ENCODE data around the gene LAMTOR4. TPM values are rescaled to one million over a fixed set of nuclear protein-coding genes. Genes with fewer than 3 reads are reported as not detected.
"Not testable (repeated sequence)": the region's sequence is repeated elsewhere in the genome, so short reads cannot be mapped to it uniquely, and the experiment has no call there.

Gene LAMTOR4
- total and polyA plus RNA-seq, 12 donors = 33.1 to 266 (median 159) TPM

- TF ChIP-seq, protein P1, sequence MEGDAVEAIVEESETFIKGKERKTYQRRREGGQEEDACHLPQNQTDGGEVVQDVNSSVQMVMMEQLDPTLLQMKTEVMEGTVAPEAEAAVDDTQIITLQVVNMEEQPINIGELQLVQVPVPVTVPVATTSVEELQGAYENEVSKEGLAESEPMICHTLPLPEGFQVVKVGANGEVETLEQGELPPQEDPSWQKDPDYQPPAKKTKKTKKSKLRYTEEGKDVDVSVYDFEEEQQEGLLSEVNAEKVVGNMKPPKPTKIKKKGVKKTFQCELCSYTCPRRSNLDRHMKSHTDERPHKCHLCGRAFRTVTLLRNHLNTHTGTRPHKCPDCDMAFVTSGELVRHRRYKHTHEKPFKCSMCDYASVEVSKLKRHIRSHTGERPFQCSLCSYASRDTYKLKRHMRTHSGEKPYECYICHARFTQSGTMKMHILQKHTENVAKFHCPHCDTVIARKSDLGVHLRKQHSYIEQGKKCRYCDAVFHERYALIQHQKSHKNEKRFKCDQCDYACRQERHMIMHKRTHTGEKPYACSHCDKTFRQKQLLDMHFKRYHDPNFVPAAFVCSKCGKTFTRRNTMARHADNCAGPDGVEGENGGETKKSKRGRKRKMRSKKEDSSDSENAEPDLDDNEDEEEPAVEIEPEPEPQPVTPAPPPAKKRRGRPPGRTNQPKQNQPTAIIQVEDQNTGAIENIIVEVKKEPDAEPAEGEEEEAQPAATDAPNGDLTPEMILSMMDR (IDR thresholded peaks at IDR 0.05) = no peak
- TF ChIP-seq POLR2A (IDR thresholded peaks at IDR 0.05) = no peak
- H3K9me3 ChIP-seq (replicated peaks in 1 of 3) = no peaks in the 10 kb centered on the region
- 69 to 84% (median 79%) methylated on average over 3 of the region's 3 CpGs for WGBS, 4 donors
- no peaks in the 10 kb centered on the region for H3K27me3 ChIP-seq
- DNase-seq = no peak
- H3K4me1 ChIP-seq (replicated peaks in 1 of 2) = no peaks in the 10 kb centered on the region
- no peaks in the 10 kb centered on the region for H3K36me3 ChIP-seq (replicated peaks in 1 of 2)
- H3K27ac ChIP-seq = no peak overlapping the region
- intact Hi-C loops (cut with DNase I) = no loop called here
- no peak overlapping the region for H3K4me3 ChIP-seq
Observed at GRCh38 chr7:100189061-100189460, 40.3 kb downstream of the LAMTOR4 start.

DNA sequence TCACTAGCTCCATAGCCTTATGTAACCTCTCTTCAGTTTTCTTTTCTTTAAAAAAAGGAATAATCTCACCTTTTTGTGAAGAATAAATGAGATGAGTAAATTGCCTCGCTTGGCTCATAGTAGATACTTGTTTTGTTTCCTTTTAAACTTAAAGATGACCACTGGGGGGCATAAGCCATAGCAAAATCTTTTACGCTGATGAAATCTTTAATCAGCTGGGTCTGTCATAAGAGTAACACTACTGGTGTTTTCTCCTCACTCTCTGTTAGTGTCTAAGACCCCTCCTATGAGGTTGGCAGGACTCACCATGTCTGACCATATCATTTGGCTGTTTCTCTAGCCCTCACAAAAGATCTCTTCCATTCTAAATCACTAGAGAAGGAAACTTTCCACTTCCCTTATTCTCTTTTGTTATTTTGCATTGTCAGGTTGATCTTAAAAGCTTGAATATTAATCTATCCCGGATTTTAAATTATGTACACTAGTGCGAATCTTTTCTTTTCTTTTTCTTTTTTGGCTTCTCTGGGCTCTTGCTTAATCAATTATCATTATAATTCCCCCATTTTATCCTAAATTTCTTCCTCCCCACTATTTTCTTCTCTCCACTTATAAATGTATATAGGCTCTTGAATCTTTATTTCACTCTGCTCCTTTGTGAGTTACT is 41.5 kb downstream of the LAMTOR4 start:
- peak in 1 of 7 donors; percentile 20 for DNase-seq
- no peak for TF ChIP-seq POLR2A (IDR thresholded peaks at IDR 0.05)
- TF ChIP-seq, protein P1 (IDR thresholded peaks at IDR 0.05) = peak; percentile 21 to 48 (median 36)
- no peak overlapping the region for H3K4me3 ChIP-seq
- H3K4me1 ChIP-seq (replicated peaks in 1 of 2) = no peaks in the 10 kb centered on the region
- no peaks in the 10 kb centered on the region for H3K27me3 ChIP-seq
- 46 to 56% (median 49%) methylated on average over 4 of the region's 4 CpGs for WGBS, 4 donors
- H3K27ac ChIP-seq = no peak overlapping the region
- H3K36me3 ChIP-seq (replicated peaks in 1 of 2) = no peaks in the 10 kb centered on the region
- no peaks in the 10 kb centered on the region for H3K9me3 ChIP-seq (replicated peaks in 1 of 3)
- intact Hi-C loops (cut with DNase I) = no loop called here

DNA sequence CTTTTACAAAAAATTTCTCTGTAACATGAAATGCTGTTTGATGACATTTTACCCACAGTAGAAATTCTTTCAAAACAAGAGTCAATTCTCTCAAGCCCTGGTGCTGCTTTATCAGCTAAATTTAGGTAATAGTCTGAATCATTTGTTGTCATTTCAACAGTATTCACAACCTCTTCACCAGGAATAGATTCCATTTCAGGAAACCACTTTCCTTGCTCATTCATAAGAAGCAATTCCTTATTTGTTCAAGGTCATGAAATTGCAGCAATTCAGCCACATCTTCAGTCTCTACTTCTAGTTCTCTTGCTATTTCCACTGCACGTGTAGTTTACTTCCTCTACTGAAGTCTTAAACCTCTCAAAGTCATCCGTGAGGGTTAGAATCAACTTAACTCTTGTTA is 43.1 kb downstream of the LAMTOR4 start:
- TF ChIP-seq, protein P1 (IDR thresholded peaks at IDR 0.05) = no peak
- no peak for TF ChIP-seq POLR2A (IDR thresholded peaks at IDR 0.05)
- Histone ChIP-seq H3K4me3 (no peak overlapping the region), H3K4me1 (replicated peaks in 1 of 2) (no peaks in the 10 kb centered on the region), H3K9me3 (replicated peaks in 1 of 3) (no peaks in the 10 kb centered on the region), H3K36me3 (replicated peaks in 1 of 2) (no peaks in the 10 kb centered on the region), H3K27ac (no peak overlapping the region), H3K27me3 (no peaks in the 10 kb centered on the region)
- intact Hi-C loops (cut with DNase I) = no loop called here
- WGBS, 4 donors = 38 to 60% (median 55%) methylated on average over 2 of the region's 2 CpGs
- no peak for DNase-seq

DNA sequence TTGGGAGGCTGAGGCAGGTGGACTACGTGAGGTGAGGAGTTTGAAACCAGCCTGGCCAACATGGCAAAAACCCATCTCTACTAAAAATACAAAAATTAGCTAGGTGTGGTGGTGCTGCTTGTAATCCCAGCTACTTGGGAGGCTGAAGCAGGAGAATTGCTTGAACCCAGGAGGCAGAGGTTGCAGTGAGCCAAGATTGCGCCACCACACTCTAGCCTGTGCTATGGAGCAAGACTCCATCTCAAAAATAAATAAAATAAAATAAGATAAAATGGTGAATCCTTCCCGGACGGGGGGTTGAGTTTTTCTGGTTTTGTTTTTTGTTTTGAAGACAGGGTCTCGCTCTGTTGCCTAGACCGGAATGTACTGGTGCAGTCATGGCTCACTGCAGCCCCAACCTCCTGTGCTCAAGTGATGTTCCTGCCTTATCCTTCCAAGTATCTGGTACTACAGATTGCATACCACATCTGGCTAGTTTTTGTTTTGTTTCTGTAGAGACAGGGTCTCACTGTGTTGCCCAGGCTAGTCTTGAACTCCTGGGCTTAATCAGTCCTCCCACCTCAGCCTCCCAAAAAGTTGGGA is 43.7 kb downstream of the LAMTOR4 start:
- H3K4me1 ChIP-seq (replicated peaks in 1 of 2); intact Hi-C loops (cut with DNase I); H3K27ac ChIP-seq; H3K9me3 ChIP-seq (replicated peaks in 1 of 3); H3K4me3 ChIP-seq; H3K36me3 ChIP-seq (replicated peaks in 1 of 2); H3K27me3 ChIP-seq: not testable (repeated sequence)
- 92 to 97% (median 93%) methylated on average over 6 of the region's 6 CpGs for WGBS, 4 donors
- peak in 1 of 7 donors; percentile 6 for DNase-seq

GRCh38 chr7:100192969-100193368 is 44.3 kb downstream of the LAMTOR4 start:
- TF ChIP-seq POLR2A (IDR thresholded peaks at IDR 0.05) = no peak
- TF ChIP-seq, protein P1 (IDR thresholded peaks at IDR 0.05) = no peak
- 76 to 96% (median 91%) methylated on average over 3 of the region's 3 CpGs for WGBS, 4 donors
- intact Hi-C loops (cut with DNase I) = no loop called here

More at GRCh38 chr7:100192969-100193368, 44.3 kb downstream of the LAMTOR4 start:
- Histone ChIP-seq H3K27ac (no peak overlapping the region), H3K27me3 (no peaks in the 10 kb centered on the region), H3K9me3 (replicated peaks in 1 of 3) (no peaks in the 10 kb centered on the region), H3K4me3 (no peak overlapping the region), H3K36me3 (replicated peaks in 1 of 2) (no peaks in the 10 kb centered on the region), H3K4me1 (replicated peaks in 1 of 2) (no peaks in the 10 kb centered on the region)
- DNase-seq = no peak

All from adrenal gland (tissue), 12 donors.